Dermis microvascular lymphatic vessel endothelial cell (primary cell): Measurements from ENCODE around the gene CEBPG. TPM values are rescaled to one million over a fixed set of nuclear protein-coding genes. Genes with fewer than 3 reads are reported as not detected.

Experiments
- DNase-seq, 2 donors: peaks; one replicate each; pipeline versions ENCODE4 v3.0.0 to v3.0.0-alpha.2; 2010; ENCODE audit warnings: low read depth in 2 of 2
- total RNA-seq: library from RNA; depleted of rRNA; stranded (reverse); fragments of >200 nt; gene quantifications from 2 replicates; pipeline ENCODE4 v1.2.1, GENCODE V29; 2014

CEBPG gene
- total RNA-seq, 1 donor from 2014 or later: 23.9 TPM

GRCh38 chr19:33382006-33382405, 8.5 kb downstream of the CEBPG start:
- no peak for DNase-seq

DNA sequence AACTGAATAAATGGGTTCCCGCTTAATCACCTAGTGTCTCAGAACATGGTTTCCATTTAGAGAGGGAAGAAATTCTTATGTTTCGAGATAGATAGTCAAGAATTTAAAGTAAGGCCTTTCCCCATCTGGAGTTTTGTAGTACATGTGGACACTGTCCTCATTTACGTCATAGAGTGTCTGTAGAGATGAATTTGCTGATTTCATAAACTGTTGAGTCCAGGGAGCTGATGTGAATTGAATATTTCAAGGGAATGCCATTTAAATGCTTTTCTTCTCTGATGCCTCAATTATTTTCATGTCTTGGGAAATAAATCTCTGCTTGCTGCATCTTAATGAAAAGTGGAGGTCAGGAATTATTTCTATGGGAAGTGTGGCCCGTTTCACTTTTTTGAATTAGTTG, 9.5 kb downstream of the CEBPG start:
- DNase-seq: no peak

DNA sequence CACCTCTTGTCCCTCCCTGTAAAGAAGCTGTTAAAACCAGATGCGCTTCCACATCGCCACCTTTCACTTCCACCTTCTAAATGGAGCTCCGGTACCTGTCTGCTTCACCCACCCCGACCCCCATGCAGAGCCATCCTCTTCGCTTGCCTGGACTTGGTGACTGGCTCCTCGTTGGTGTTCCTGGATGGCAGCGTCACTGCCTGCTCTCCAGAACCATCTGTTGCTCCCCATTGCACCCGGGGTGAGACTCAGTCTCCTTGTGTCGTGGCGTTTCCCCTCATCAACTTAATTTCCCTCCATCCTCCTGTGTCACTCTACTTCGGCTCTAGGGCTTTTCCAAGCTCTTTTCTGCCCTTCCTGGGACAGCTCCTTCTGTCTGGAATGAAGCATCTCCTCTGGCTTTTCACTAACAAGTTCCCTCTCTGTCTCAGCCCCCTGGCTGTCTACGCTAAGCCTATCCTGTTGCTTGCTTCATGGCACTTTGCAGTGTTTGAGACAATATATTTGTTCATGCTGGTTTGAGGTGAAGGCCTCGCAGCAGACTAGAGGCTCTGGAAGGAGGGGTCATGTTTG, 10.3 kb downstream of the CEBPG start:
- no peak for DNase-seq

DNA sequence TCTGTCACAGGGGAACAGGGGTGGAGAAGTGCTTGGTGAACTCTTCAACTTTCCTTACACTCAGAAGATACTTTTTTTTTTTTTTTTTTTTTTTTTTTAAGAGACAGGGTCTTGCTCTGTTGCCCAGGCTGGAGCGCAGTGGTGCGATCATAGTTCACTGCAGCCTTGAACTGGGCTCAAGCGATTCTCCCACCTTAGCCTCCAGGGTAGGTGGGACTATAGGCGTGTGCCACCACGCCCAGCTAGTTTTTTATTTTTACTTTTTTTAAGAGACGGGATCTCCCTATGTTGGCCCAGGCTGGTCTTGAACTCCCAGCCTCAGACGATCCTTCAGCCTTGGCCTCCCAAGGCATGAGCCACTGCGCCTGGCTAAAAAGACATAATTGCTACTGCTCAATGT, 11.5 kb downstream of the CEBPG start:
- DNase-seq: no peak

DNA sequence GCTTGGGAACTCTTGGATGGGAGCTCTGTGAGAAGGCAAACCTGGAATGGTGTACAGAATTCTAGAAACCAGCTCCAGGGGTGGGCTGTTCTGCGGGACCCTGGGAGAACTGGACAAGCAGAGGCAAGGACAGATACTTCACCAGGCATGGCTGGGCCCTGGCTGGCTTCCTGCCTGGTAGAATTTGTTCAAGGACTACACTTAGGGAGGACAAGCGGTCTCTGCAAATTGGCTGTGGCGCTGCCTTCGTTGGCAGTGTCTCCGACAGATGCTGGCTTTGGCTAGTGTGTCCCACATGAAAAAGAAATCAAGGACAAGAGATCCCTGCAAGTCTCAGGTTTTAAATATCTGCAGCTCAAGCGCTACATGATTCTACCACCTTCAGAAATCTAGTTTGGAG, 12.4 kb downstream of the CEBPG start:
- DNase-seq: no peak

DNA sequence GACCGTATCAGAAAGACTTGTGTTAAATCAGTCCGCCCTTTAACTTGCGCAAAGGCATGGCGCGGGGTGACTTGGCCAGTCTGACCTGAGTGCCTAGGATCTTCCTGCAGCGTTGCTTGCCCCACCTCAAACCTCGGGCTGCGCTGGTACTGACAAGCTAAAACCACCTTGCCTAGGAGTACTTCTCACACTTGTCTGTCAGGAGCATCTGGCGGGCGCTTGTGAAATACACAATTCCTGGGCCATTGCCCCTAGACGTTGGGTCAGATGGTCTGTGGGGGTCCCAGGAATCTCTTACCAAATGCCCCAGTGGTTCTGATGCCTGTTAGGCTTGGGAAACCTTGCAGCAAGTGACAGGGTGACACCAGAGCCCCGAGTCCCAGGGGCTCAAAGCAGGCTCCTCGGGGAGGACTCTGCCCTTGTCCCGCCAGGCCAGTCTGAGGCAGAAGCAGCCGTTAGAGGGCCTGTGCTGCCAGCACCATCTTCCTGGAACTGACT, 12.9 kb downstream of the CEBPG start:
- no peak for DNase-seq

- DNase-seq: no peak
Measured at GRCh38 chr19:33387351-33388230, 14.1 kb downstream of the CEBPG start.

DNA sequence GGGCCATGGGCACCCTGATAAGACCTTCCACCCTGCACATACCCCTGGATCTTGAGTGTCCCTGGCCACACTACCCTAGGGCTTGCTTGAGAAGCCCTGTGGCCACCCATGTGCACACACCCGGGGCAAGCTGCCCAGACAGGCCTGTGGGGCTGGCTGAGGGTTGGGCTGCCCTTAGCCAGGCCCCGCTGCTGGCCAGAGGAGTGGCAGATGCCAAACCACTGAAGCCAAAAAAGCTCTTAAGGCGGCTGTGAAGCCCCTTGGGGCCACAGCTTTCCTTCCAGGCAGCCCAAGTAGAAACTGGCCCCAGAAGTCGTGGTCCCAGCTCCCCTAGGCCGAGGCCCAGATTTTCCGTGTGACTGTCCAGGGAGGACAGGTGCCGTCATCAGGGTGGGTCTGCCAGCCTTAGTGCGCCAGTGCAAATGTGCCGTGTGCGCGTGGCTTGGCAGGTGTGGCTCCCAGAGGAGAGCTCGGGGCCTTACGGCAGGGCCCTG, 14.8 kb downstream of the CEBPG start:
- DNase-seq: no peak

DNA sequence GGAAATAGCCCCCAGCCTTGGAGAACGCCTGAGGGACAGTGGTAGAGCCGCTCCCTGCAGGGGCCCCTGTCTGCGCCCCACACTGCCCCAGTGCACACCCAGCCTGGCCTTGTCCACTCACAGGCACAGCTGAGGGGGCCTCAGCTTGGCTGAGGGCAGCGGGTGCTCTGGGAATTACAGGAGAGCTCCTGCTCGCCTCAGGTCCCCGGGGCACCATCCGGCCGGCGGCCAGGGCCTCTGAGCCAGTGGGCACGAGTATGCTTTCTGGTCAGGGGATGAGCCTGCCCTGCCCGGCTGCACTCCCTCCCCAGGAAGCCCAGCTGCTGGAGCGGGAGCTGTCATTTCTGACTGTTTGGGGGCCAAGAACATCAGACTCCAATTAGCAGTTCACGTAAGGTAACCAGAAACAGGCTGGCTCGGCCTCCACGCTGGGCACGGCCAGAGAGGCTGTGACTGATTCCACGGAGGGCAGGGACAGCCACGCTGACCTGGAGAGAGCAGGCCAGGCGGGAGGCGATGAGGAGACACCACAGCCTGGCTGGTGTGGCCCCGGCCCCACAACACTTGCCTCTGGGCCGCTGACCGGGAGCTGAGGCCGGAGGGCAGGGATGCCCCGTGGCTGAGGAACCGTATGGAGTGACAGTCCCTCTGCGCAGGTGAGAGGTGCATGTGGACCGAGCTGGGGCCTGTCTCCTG, 15.4 kb downstream of the CEBPG start:
- DNase-seq: no peak

- no peak for DNase-seq
Measured at GRCh38 chr19:33389421-33390100, 16.1 kb downstream of the CEBPG start.

GRCh38 chr19:33390101-33390907, 16.8 kb downstream of the CEBPG start:
- DNase-seq: peak; percentile 48 to 72

- no peak for DNase-seq
Measured at GRCh38 chr19:33390908-33391630, 17.6 kb downstream of the CEBPG start.

DNA sequence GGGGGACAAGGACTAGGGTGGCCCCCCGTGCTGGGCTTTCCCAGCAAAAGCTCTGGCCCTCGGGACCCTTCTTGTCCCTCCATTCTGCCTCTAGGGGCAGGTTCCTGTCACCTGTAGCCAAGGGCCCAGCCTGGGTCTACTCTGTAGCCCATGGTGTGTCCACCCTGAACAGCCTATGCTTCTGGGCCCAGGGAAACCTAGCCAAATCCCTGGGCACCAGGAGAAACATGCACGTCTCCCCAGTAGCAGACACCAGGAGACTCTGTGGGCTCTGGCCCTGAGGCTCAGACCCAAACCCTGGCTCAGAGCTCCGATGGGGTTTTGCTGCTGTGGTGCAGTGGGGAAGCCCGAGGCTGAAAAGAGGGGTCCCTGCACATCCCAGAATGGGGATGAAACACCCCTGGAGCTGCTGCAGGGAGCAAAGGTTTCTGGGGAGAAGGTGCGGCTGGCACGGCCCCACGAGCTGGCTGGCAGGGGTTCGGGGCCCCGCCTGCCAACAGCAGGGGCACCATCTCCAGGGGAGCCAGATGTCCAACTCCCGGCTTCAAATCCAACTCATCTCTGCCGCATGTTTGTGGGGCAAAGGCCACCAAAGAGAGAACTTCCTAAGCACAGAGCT, 18.2 kb downstream of the CEBPG start:
- DNase-seq: no peak

GRCh38 chr19:33392341-33393285, 19.1 kb downstream of the CEBPG start:
- DNase-seq: no peak

- no peak for DNase-seq
Measured at GRCh38 chr19:33393286-33394005, 19.9 kb downstream of the CEBPG start.

DNA sequence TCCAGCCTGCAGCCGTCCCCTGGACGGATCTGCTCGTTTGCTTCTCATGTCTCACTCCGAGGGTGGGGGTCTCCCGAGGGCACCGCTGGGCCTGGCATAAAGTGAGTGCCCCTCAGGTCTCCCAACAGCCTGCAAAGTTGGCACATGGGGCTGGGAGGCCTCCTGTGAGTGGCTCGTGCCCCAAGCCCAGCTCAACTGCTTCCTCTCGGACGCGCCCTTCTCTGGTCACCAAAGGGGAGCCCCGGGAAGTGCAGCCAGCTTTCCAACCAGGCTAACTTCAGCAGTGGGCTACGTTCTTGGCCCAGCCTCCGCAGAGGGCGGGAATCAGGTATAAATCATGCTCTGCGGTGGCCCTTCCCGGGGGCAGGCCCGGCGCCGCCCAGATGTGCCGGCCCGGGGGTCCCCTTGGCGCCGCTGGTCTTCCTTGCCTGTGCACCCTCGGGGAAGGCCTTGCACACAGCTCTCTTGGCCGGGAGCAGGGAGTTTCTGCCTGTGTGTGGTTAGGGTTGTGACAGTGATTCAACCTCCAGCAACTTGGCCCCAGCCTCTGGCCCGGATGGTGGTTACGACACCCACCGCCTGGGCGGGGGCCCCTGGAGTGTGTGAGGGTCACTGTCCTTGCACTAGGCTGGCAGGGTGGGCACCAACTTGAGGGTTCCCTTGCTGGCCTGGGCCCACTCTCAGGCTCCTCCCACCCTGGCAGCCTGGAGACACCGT, 20.7 kb downstream of the CEBPG start:
- DNase-seq: no peak
